Stimulated activated CD4-positive, alpha-beta T cell treated with anti-CD3 and anti-CD28 coated beads, Interleukin-1b, Interleukin-23, amount 100 ng/mL, for 48 hours (primary cell): ENCODE results near the gene CLDN11.

ENCODE experiments used
- DNase-seq: peaks from one replicate; pipeline ENCODE4 v3.0.0-alpha.2; 2020

Gene CLDN11

DNA sequence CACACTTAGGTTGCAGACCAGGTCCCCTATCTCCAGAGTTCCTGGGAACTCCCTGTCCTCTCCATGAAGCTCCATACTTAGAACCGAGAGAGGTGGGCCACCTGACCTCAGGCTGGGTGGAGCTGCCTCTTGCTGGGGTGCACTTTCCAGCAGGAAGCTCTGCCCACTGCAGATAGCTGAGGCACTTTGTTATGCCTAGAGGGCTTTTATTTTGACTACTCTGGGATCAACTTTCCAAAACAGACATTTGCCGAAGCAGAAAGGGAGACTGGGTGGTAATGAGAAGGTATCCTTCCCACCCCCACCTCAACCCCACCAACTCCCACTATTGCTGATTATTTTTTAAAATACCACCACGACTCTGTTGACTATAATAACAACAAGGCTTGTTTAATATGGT, 54.7 kb downstream of the CLDN11 start:
- DNase-seq: no peak

DNA sequence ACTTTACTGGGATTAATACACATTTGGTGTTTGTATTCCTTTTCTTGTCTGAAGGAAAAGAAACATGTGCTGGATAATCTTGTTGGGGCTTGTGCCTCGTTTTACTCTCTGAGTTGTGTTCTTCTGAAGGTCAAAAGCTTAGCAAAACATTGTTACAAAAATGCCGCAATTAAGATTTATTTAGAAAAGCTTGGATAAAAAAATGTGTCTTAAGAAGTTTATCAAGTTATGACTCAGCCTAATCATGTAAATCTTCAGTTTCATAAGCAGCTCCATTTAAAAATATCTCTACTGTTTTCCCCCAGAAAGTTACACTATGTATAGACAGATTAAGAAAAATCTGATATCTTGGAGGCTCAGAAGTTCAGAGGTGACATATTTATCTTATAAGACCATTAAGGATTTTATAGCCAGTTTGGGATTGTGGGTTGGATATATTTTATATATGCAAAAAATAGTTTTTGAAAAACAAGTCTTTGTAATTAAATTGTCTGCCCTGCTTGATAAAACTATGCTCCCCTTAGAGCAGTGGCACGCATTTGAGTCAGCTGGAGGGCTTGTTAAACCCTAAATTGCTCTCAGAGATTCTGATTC, 56.5 kb downstream of the CLDN11 start:
- no peak for DNase-seq

- DNase-seq: no peak
Observed at GRCh38 chr3:170476291-170476690, 57.6 kb downstream of the CLDN11 start.

GRCh38 chr3:170477395-170477794, 58.7 kb downstream of the CLDN11 start:
- no peak for DNase-seq

- no peak for DNase-seq
Observed at GRCh38 chr3:170480111-170480510, 61.4 kb downstream of the CLDN11 start.

DNA sequence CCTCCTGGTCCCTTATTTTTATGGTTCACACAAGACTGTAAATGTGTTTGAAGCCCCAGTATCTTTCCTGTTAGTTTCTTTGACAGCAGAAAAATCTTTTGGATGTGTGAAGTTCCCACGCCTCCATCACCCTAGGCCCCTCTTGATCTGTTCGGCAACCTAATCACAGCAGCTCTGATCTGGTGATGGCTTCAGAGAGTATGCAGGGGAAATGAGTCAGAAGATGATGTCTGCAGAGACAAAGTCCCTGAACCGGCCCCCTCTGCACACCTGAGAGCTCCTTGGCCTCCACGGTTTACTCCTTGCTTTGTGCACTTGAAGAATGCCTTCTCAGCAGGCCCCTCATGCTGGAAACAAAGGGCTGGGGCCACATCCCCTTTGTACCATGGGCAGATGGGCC, 63.5 kb downstream of the CLDN11 start:
- no peak for DNase-seq

DNA sequence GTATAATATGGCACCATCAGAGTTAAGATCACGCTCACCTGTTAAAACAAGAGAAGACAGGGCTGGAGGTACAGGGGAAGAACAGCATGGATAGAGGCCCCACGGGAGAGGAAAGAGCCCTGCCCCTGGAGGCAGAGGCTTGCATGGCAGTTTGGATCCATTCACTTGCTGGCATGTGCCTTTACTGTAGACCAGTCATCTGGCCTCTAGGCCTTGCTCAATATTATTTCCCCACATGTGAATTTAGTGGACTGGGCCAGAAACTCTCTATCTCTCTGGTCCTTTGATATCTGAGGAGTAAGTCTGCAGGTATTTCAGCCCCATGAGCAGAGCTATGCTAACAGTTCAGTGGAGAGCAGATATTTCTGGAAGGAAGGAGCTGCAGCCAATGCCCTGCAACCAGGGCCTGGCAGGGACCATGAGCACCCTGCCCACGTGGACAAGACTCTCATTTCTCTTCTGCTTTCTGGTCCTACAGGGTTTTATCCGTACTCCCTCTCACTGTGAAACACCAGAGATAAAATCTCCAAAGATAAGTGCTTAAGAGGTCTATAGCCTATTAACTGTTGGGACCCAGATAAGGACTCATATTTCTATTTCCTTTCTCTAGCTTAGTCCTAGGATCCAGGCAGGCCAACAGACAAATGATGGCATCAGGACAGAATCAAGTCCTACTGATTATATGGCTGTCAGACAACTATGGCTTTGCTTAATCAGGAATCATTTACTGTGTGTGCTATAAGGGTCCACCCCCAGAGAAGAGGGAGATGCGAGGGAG, 65.0 kb downstream of the CLDN11 start:
- no peak for DNase-seq
